PC-9 (cell line): ENCODE data around the gene SPRY1.

Experiments
- CTCF ChIP-seq: fragments of 200-600 bp; sonication (generic); conservative IDR thresholded peaks from 2 replicates; pipeline ENCODE4 v1.6.1; 2017; ENCODE audit warnings: mixed run types, antibody characterized with exemption, mild to moderate bottlenecking, moderate library complexity
- EZH2 ChIP-seq: fragments of 200-600 bp; sonication (generic); IDR thresholded peaks from 2 replicates; pipeline ENCODE4 v1.8.0; 2017; ENCODE audit warnings: antibody characterized with exemption, low read depth

GRCh38 chr4:123412700-123413512 lies 16.3 kb downstream of the SPRY1 start:
- TF ChIP-seq CTCF (no peak), EZH2 (no peak)
